DND-41 (cell line): ENCODE measurements around the gene MYOZ1.
"Not testable (repeated sequence)": the region's sequence is repeated elsewhere in the genome, so short reads cannot be mapped to it uniquely, and the experiment has no call there.

Source experiments
- ATAC-seq: fragments of 200-7000 bp; cut with Tn5 transposase; 3 replicates; pipeline ENCODE4 v1.9.1; 2021; ENCODE audit warnings: low read depth; ENCODE audit not compliant: insufficient read depth
- DNase-seq: peaks from one replicate; pipeline ENCODE4 v3.0.0-alpha.2; 2020
- H2AFZ ChIP-seq: 2 replicates; pipeline ENCODE4 v1.6.0; 2012; ENCODE audit warnings: low read depth, low read length
- H3K27ac ChIP-seq: 2 replicates; pipeline ENCODE4 v1.5.1; 2012; ENCODE audit warnings: low read length, inconsistent platforms
- H3K27me3 ChIP-seq: fragments of 200-600 bp; sonication (generic); 2 replicates; pipeline ENCODE4 v1.6.0; 2012; ENCODE audit warnings: low read length, mild to moderate bottlenecking, inconsistent platforms; ENCODE audit not compliant: insufficient read depth, poor library complexity
- H3K36me3 ChIP-seq: 2 replicates; pipeline ENCODE4 v1.5.1; 2012; ENCODE audit warnings: low read length, inconsistent platforms; ENCODE audit not compliant: insufficient read depth
- H3K4me1 ChIP-seq: 2 replicates; pipeline ENCODE4 v1.5.1; 2012; ENCODE audit warnings: mild to moderate bottlenecking, low read length; ENCODE audit not compliant: insufficient read depth
- H3K4me2 ChIP-seq: 2 replicates; pipeline ENCODE4 v1.6.0; 2012; ENCODE audit warnings: mild to moderate bottlenecking, moderate library complexity, low read length, inconsistent platforms; ENCODE audit not compliant: insufficient read depth
- H3K4me3 ChIP-seq, 2 experiments: fragments of 200-600 bp in 1 of 2; shearing (Covaris generic) in 1 of 2; 2 replicates each; pipeline ENCODE4 v1.5.1; 2012 to 2016; ENCODE audit warnings: inconsistent platforms in 2 of 2, low read length in 2 of 2, mild to moderate bottlenecking in 2 of 2, low read depth in 1 of 2, moderate library complexity in 1 of 2
- H3K79me2 ChIP-seq: 2 replicates; pipeline ENCODE4 v1.6.0; 2012; ENCODE audit warnings: low read length, inconsistent platforms; ENCODE audit not compliant: insufficient read depth
- H3K9ac ChIP-seq: 2 replicates; pipeline ENCODE4 v1.6.0; 2012; ENCODE audit warnings: low read depth, mild to moderate bottlenecking, inconsistent platforms, low read length, moderate library complexity
- H3K9me3 ChIP-seq: 2 replicates; pipeline ENCODE4 v1.5.1; 2012; ENCODE audit warnings: low read length, moderate library complexity, mild to moderate bottlenecking, inconsistent platforms; ENCODE audit not compliant: insufficient read depth, severe bottlenecking
- H4K20me1 ChIP-seq: 2 replicates; pipeline ENCODE4 v1.6.0; 2012; ENCODE audit warnings: low read length; ENCODE audit not compliant: insufficient read depth
- EZH2 ChIP-seq: IDR thresholded peaks from 3 replicates; pipeline ENCODE4 v1.6.1; 2012; ENCODE audit warnings: borderline replicate concordance, low read depth, mild to moderate bottlenecking, moderate library complexity, low read length, inconsistent platforms; ENCODE audit not compliant: severe bottlenecking
- TF ChIP-seq, protein P1 (sequence below): IDR thresholded peaks from 2 replicates; pipeline ENCODE4 v1.5.1; 2012; ENCODE audit warnings: borderline replicate concordance, low read length, moderate library complexity, mild to moderate bottlenecking; ENCODE audit not compliant: poor library complexity, severe bottlenecking; ENCODE audit errors: extremely low read depth

MYOZ1 gene

DNA sequence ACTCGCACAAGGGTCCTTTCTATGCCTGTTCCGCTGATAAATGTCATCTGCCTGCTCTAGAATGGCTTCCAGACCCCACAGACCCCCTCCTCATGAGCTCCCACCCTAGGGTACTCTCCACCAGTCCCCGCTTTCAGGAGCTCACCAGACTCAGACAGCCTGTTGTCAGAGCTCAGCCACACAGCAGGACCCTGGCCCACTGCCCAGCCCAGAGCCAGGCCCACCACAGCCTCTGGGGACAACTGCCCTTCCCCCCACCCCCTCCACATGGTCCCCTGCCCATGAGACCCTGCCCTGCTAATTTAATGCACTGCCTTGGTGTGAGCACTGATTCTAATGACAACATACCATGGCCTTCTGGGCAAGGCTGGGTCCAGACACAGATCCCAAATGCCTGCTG, 24.3 kb upstream of the MYOZ1 start:
- H3K4me1 ChIP-seq, DNase-seq, H3K9me3 ChIP-seq, ATAC-seq, H3K79me2 ChIP-seq, H2AFZ ChIP-seq, H3K9ac ChIP-seq, H3K27ac ChIP-seq, H3K4me2 ChIP-seq, H3K4me3 ChIP-seq, H3K36me3 ChIP-seq, H3K27me3 ChIP-seq, H4K20me1 ChIP-seq: not testable (repeated sequence)

GRCh38 chr10:73664156-73665040, 23.1 kb upstream of the MYOZ1 start:
- H2AFZ ChIP-seq, H3K79me2 ChIP-seq, H3K9me3 ChIP-seq, H3K4me1 ChIP-seq, DNase-seq, H3K4me2 ChIP-seq, H3K27me3 ChIP-seq, H3K9ac ChIP-seq, ATAC-seq, H3K36me3 ChIP-seq, H3K4me3 ChIP-seq, H3K27ac ChIP-seq, H4K20me1 ChIP-seq: not testable (repeated sequence)

DNA sequence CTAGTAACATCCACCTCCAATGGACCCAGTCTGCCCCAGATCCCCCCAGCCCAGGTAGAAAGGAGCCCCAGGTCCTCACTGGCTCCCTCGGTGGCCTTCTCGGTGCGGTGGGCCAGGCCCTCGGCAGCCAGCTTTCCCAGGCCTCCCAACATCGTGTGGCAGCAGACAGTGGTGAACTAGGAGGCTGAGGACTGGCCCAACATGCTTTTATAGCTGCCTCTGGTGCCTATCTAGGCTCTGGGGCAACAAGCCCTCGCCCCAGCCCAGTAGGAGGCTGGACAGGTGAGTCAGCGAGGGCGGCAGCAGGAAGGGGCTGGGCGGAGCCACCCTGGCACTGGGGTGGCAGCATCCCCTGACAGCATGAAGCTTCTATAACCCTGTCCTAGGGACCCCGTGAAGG, 22.3 kb upstream of the MYOZ1 start:
- H3K9ac ChIP-seq, H3K4me1 ChIP-seq, H3K4me2 ChIP-seq, H4K20me1 ChIP-seq, H3K36me3 ChIP-seq, H3K79me2 ChIP-seq, H3K4me3 ChIP-seq, ATAC-seq, H3K27me3 ChIP-seq, H3K9me3 ChIP-seq, DNase-seq, H2AFZ ChIP-seq, H3K27ac ChIP-seq: not testable (repeated sequence)

- not testable (repeated sequence) for H3K27me3 ChIP-seq, H3K4me3 ChIP-seq, H3K79me2 ChIP-seq, H2AFZ ChIP-seq, H3K4me2 ChIP-seq, H3K27ac ChIP-seq, DNase-seq, H4K20me1 ChIP-seq, H3K4me1 ChIP-seq, ATAC-seq, H3K9me3 ChIP-seq, H3K36me3 ChIP-seq, H3K9ac ChIP-seq
These were observed 21.4 kb upstream of the MYOZ1 start for GRCh38 chr10:73662705-73663104.

GRCh38 chr10:73655990-73656298, 14.7 kb upstream of the MYOZ1 start, which contains the start of gene SYNPO2L:
SYNPO2L (minus strand) TSS chr10:73656029; CDS start chr10:73655922, 107 bp downstream.
- H3K9me3 ChIP-seq: no peaks in the 10 kb centered on the region
- no peak within 1 kb of the TSS; the same call in 1 of the 2 replicates for H3K4me2 ChIP-seq
- no peak within 1 kb of the TSS for H3K27ac ChIP-seq

More at GRCh38 chr10:73655990-73656298, 14.7 kb upstream of the MYOZ1 start, which contains the start of gene SYNPO2L:
- Histone ChIP-seq H3K9ac (no peak within 1 kb of the TSS), H3K27me3 (no peaks in the 10 kb centered on the region), H4K20me1 (no peaks in the 10 kb centered on the region), H3K79me2 (no peaks in the 10 kb centered on the region), H3K4me1 (peaks cover 10% of the 10 kb centered on the region), H3K4me3 (no peak within 1 kb of the TSS), H3K36me3 (no peaks in the 10 kb centered on the region), H2AFZ (no peak within 1 kb of the TSS)
- ATAC-seq (no peak), DNase-seq (no peak)
- no peak for TF ChIP-seq EZH2
- TF ChIP-seq, protein P1, sequence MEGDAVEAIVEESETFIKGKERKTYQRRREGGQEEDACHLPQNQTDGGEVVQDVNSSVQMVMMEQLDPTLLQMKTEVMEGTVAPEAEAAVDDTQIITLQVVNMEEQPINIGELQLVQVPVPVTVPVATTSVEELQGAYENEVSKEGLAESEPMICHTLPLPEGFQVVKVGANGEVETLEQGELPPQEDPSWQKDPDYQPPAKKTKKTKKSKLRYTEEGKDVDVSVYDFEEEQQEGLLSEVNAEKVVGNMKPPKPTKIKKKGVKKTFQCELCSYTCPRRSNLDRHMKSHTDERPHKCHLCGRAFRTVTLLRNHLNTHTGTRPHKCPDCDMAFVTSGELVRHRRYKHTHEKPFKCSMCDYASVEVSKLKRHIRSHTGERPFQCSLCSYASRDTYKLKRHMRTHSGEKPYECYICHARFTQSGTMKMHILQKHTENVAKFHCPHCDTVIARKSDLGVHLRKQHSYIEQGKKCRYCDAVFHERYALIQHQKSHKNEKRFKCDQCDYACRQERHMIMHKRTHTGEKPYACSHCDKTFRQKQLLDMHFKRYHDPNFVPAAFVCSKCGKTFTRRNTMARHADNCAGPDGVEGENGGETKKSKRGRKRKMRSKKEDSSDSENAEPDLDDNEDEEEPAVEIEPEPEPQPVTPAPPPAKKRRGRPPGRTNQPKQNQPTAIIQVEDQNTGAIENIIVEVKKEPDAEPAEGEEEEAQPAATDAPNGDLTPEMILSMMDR: no peak
